BE2C (cell line): Measurements from ENCODE around the gene ABHD17C.

ENCODE experiments used
- DNase-seq: peaks from one replicate; pipeline ENCODE4 v3.0.0-alpha.2; 2020
- H3K27me3 ChIP-seq: fragments of 250-450 bp; sonication (Bioruptor Pico); 2 replicates; pipeline ENCODE4 v1.5.1; 2020; ENCODE audit warnings: mild to moderate bottlenecking
- H3K36me3 ChIP-seq: fragments of 250-450 bp; sonication (Bioruptor Pico); 2 replicates; pipeline ENCODE4 v1.5.1; 2020; ENCODE audit warnings: mild to moderate bottlenecking
- H3K4me1 ChIP-seq: fragments of 250-450 bp; sonication (Bioruptor Pico); 2 replicates; pipeline ENCODE4 v1.5.1; 2020
- H3K4me3 ChIP-seq: 2 replicates; pipeline ENCODE4 v1.5.1; 2011; ENCODE audit warnings: low read depth, low read length
- H3K9me3 ChIP-seq: fragments of 250-450 bp; sonication (Bioruptor Pico); 2 replicates; pipeline ENCODE4 v1.5.1; 2020
- CTCF ChIP-seq: IDR thresholded peaks from 2 replicates; pipeline ENCODE4 v1.5.1; 2012; ENCODE audit warnings: mild to moderate bottlenecking, low read depth, low read length

The ABHD17C gene

GRCh38 chr15:80764535-80764934 is 69.4 kb downstream of the ABHD17C start:
- no peak overlapping the region for H3K4me3 ChIP-seq
- no peaks in the 10 kb centered on the region for H3K9me3 ChIP-seq
- no peak for TF ChIP-seq CTCF
- H3K27me3 ChIP-seq, result no peaks in the 10 kb centered on the region
- DNase-seq, result no peak
- no peaks in the 10 kb centered on the region for H3K36me3 ChIP-seq
- H3K4me1 ChIP-seq, result no peaks in the 10 kb centered on the region

- H3K4me3 ChIP-seq, result no peak overlapping the region
- no peaks in the 10 kb centered on the region for H3K4me1 ChIP-seq
- no peak for TF ChIP-seq CTCF
- no peaks in the 10 kb centered on the region for H3K36me3 ChIP-seq
- no peaks in the 10 kb centered on the region for H3K27me3 ChIP-seq
- H3K9me3 ChIP-seq, result no peaks in the 10 kb centered on the region
- no peak for DNase-seq
Observed at GRCh38 chr15:80766275-80766674, 71.2 kb downstream of the ABHD17C start.

- Histone ChIP-seq H3K4me1 (no peaks in the 10 kb centered on the region), H3K9me3 (no peaks in the 10 kb centered on the region), H3K36me3 (no peaks in the 10 kb centered on the region), H3K27me3 (no peaks in the 10 kb centered on the region), H3K4me3 (no peak overlapping the region)
- no peak for DNase-seq
- TF ChIP-seq CTCF, result no peak
Observed at GRCh38 chr15:80768158-80768557, 73.0 kb downstream of the ABHD17C start.

- Histone ChIP-seq H3K27me3 (no peaks in the 10 kb centered on the region), H3K36me3 (no peaks in the 10 kb centered on the region), H3K9me3 (no peaks in the 10 kb centered on the region), H3K4me1 (no peaks in the 10 kb centered on the region), H3K4me3 (no peak overlapping the region)
- TF ChIP-seq CTCF, result no peak
- DNase-seq, result no peak
Observed at GRCh38 chr15:80769153-80769828, 74.2 kb downstream of the ABHD17C start.

- no peak for DNase-seq
- Histone ChIP-seq H3K36me3 (no peaks in the 10 kb centered on the region), H3K4me3 (no peak overlapping the region), H3K27me3 (no peaks in the 10 kb centered on the region), H3K4me1 (no peaks in the 10 kb centered on the region), H3K9me3 (no peaks in the 10 kb centered on the region)
- TF ChIP-seq CTCF, result no peak
Observed at GRCh38 chr15:80769829-80770705, 75.0 kb downstream of the ABHD17C start.

- Histone ChIP-seq H3K4me3 (no peak overlapping the region), H3K36me3 (no peaks in the 10 kb centered on the region), H3K27me3 (no peaks in the 10 kb centered on the region; the same call in 1 of the 2 replicates), H3K4me1 (no peaks in the 10 kb centered on the region), H3K9me3 (no peaks in the 10 kb centered on the region)
- TF ChIP-seq CTCF, result no peak
- no peak for DNase-seq
Observed at GRCh38 chr15:80773122-80773551, 78.0 kb downstream of the ABHD17C start.
